Measurements from ENCODE around the gene CAGE1. TPM values are rescaled to one million over a fixed set of nuclear protein-coding genes. Genes with fewer than 3 reads are reported as not detected.

CAGE1 gene
- total and polyA plus RNA-seq, 2 donors (not counting 3 experiments of a cell fraction or from before 2014, with no cell fraction given): not detected

GRCh38 chr6:7292596-7293255 lies 96.8 kb downstream of the CAGE1 start:
- H3K36me3 ChIP-seq (ENCODE audit: control insufficient read depth in 2 of 2, extremely low read depth in 1 of 2, insufficient read depth in 2 of 2, low read length in 2 of 2): peaks cover 12 to 29% of the 10 kb centered on the region in 2 experiments
- peaks cover 10% of the 10 kb centered on the region for H3K79me2 ChIP-seq (ENCODE audit: control insufficient read depth, insufficient read depth, low read length)
- H3K4me2 ChIP-seq (ENCODE audit: insufficient read depth, low read length): no peak overlapping the region
- CTCF ChIA-PET: interaction anchor here (0.8 to 1.8 kb wide), 3 partner anchors 15 to 616 kb away, joined by 4 to 7 read pairs (median 6); no protein-coding TSS in a partner anchor
- no peak for TF ChIP-seq GATA2 (IDR thresholded peaks at IDR 0.05; ENCODE audit: insufficient read depth, insufficient read length, low read depth, low read length)
- TF ChIP-seq CTCF (IDR thresholded peaks at IDR 0.05; ENCODE audit: extremely low read depth in 1 of 2, insufficient read depth in 1 of 2, low read depth in 1 of 2, low read length in 2 of 2): no peak
- no peak for TF ChIP-seq POLR2AphosphoS5 (IDR thresholded peaks at IDR 0.05; ENCODE audit: insufficient read depth, low read depth, low read length)
- TF ChIP-seq JUN (IDR thresholded peaks at IDR 0.05; ENCODE audit: borderline replicate concordance, insufficient read depth, insufficient read length, low read depth): no peak
- no peak for TF ChIP-seq MAX (IDR thresholded peaks at IDR 0.05; ENCODE audit: insufficient read depth, insufficient read length)
- TF ChIP-seq EZH2 (IDR thresholded peaks at IDR 0.05; ENCODE audit: borderline replicate concordance, low read depth, low read length, severe bottlenecking): no peak
- no peak for TF ChIP-seq MYC (IDR thresholded peaks at IDR 0.05; ENCODE audit: low read depth, low read length)
- TF ChIP-seq FOS (IDR thresholded peaks at IDR 0.05; ENCODE audit: borderline replicate concordance, insufficient read depth, low read length): no peak
- TF ChIP-seq POLR2A (IDR thresholded peaks at IDR 0.05; ENCODE audit: low read depth, low read length): no peak
- no peaks in the 10 kb centered on the region for H4K20me1 ChIP-seq (replicated peaks; ENCODE audit: control insufficient read depth, extremely low read depth, insufficient read depth, low read length)
- dilution Hi-C loops (cut with MboI; ENCODE audit: extremely low pct_ligation_motif_present, low sequenced_read_pairs) (no loop called here), intact Hi-C loops (cut with micrococcal nuclease) (no loop called here)
- no peaks in the 10 kb centered on the region for H3K9me1 ChIP-seq (replicated peaks; ENCODE audit: control insufficient read depth, extremely low read depth, insufficient read depth, low read length)
- DNase-seq (ENCODE audit: low read depth, low spot score): no peak
- H3K27ac ChIP-seq (ENCODE audit: insufficient read depth, low read depth, low read length): no peak overlapping the region
- FAIRE-seq: no peak
- H3K9ac ChIP-seq (replicated peaks; ENCODE audit: extremely low read depth, insufficient read depth, low read length): no peak overlapping the region
- no TSS peak for BruUV-seq (replicated peaks)
- no peaks in the 10 kb centered on the region for H3K4me1 ChIP-seq (ENCODE audit: control insufficient read depth, extremely low read depth, insufficient read depth, low read length)
- H3K4me3 ChIP-seq (replicated peaks in 1 of 3; ENCODE audit: insufficient read depth in 1 of 3, low read depth in 1 of 3, low read length in 3 of 3): no peak overlapping the region
- no peaks in the 10 kb centered on the region for H3K9me3 ChIP-seq (replicated peaks; ENCODE audit: control insufficient read depth, insufficient read depth, low read length)
- no peak overlapping the region for H2AFZ ChIP-seq (ENCODE audit: low read depth, low read length)
- no peaks in the 10 kb centered on the region for H3K27me3 ChIP-seq (ENCODE audit: control insufficient read depth in 2 of 2, insufficient read depth in 2 of 2, low read length in 2 of 2)
- POLR2A ChIA-PET: no interaction called here

All from endothelial cell of umbilical vein (primary cell).